Adrenal gland (tissue), 5 donors: Measurements from ENCODE around the gene SCNN1G.

Experiments used
- POLR2A ChIP-seq, 2 donors: fragments of 450-650 bp; IDR thresholded peaks; one replicate each; pipeline ENCODE4 v1.6.1; 2017; ENCODE audit warnings: antibody characterized with exemption in 2 of 2, mild to moderate bottlenecking in 2 of 2, moderate library complexity in 1 of 2
- TF ChIP-seq, protein P1 (sequence below), 6 experiments: fragments of 450-650 bp in 4 of 6; fragments of 200-600 bp in 2 of 6; sonication (generic) in 1 of 6; IDR thresholded peaks; 1 replicate in 5 of 6; 2 replicates in 1 of 6; pipeline versions ENCODE4 v1.5.1 to v1.8.0; 2016 to 2021; ENCODE audit warnings: antibody characterized with exemption in 6 of 6, mild to moderate bottlenecking in 2 of 6, moderate library complexity in 1 of 6
- donor health status: DM: no; HTN: no; CAD: no.

DNA sequence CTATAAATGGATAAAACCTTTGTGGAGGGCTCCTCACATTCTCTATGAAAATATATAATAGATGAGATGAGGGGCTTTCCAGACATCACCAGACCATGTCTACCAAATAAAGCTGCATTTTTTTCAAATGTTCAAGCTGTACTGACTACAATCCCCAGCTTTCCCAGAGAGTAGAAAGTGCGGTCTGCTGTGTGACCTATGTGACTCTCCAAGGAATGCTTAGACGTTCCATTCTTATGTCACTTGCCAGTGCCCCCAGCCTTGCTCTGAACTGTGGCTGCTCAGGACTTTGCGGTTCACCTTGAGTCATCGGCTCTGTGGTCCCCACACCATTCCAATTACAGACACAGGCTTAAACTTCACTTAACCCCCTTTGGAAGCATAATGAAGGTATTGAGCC is 71.8 kb downstream of the SCNN1G start:
- TF ChIP-seq, protein P1, sequence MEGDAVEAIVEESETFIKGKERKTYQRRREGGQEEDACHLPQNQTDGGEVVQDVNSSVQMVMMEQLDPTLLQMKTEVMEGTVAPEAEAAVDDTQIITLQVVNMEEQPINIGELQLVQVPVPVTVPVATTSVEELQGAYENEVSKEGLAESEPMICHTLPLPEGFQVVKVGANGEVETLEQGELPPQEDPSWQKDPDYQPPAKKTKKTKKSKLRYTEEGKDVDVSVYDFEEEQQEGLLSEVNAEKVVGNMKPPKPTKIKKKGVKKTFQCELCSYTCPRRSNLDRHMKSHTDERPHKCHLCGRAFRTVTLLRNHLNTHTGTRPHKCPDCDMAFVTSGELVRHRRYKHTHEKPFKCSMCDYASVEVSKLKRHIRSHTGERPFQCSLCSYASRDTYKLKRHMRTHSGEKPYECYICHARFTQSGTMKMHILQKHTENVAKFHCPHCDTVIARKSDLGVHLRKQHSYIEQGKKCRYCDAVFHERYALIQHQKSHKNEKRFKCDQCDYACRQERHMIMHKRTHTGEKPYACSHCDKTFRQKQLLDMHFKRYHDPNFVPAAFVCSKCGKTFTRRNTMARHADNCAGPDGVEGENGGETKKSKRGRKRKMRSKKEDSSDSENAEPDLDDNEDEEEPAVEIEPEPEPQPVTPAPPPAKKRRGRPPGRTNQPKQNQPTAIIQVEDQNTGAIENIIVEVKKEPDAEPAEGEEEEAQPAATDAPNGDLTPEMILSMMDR (IDR thresholded peaks at IDR 0.05), result no peak
- no peak for TF ChIP-seq POLR2A (IDR thresholded peaks at IDR 0.05)
